ENCODE measurements around the gene MYLK. TPM values are rescaled to one million over a fixed set of nuclear protein-coding genes. Genes with fewer than 3 reads are reported as not detected.
"Not testable (repeated sequence)": the region's sequence is repeated elsewhere in the genome, so short reads cannot be mapped to it uniquely, and the experiment has no call there.

MYLK gene
- total and polyA plus RNA-seq, 11 donors: 3.2 to 20.7 (median 12.4) TPM

- intact Hi-C loops (cut with DNase I): loop anchor here in 3 of 10 donors (1.0 to 2.0 kb wide), 3 partner anchors 66 to 67 kb away; no protein-coding TSS in a partner anchor
- peaks cover 0 to 34% (median 19%) of the 10 kb centered on the region in 12 donors for H3K4me1 ChIP-seq
- peak; percentile 53 to 80 (median 72) for TF ChIP-seq CTCF (IDR thresholded peaks at IDR 0.05)
- ATAC-seq (peak; percentile 64 to 83 (median 74)), DNase-seq (peak; percentile 75 to 89 (median 84))
- WGBS, 4 donors: 14 to 23% (median 19%) methylated on average over 9 to 15 of the region's 15 CpGs
- H3K27ac ChIP-seq: peak overlapping the region in 8 of 12 donors; percentile 35 to 74 (median 48)
- H3K36me3 ChIP-seq, H3K4me3 ChIP-seq, H3K27me3 ChIP-seq, H3K9me3 ChIP-seq: not testable (repeated sequence)
Measured at GRCh38 chr3:123719061-123719756, 164.9 kb downstream of the MYLK start.

GRCh38 chr3:123718108-123718507 is 166.0 kb downstream of the MYLK start:
- DNase-seq (no peak), ATAC-seq (no peak)
- peaks cover 0 to 24% (median 15%) of the 10 kb centered on the region in 12 donors for H3K4me1 ChIP-seq
- 85 to 92% (median 89%) methylated on average over 4 to 5 of the region's 5 CpGs for WGBS, 4 donors
- TF ChIP-seq CTCF (IDR thresholded peaks at IDR 0.05): no peak
- no peak for TF ChIP-seq POLR2A (IDR thresholded peaks at IDR 0.05)
- no peak overlapping the region for H3K27ac ChIP-seq
- no peaks in the 10 kb centered on the region for H3K9me3 ChIP-seq
- no peaks in the 10 kb centered on the region for H3K27me3 ChIP-seq
- no peaks in the 10 kb centered on the region for H3K36me3 ChIP-seq
- intact Hi-C loops (cut with DNase I): loop anchor here in 1 of 10 donors (2.0 kb wide), 1 partner anchor 65 kb away; no protein-coding TSS in a partner anchor
- no peak overlapping the region for H3K4me3 ChIP-seq

- intact Hi-C loops (cut with DNase I): loop anchor here in 1 of 10 donors (2.0 kb wide), 1 partner anchor 65 kb away; no protein-coding TSS in a partner anchor
- ATAC-seq, H3K36me3 ChIP-seq, H3K9me3 ChIP-seq, H3K27me3 ChIP-seq, DNase-seq, H3K27ac ChIP-seq, H3K4me3 ChIP-seq: not testable (repeated sequence)
- WGBS, 4 donors: 57 to 73% (median 67%) methylated on average over 2 of the region's 2 CpGs
- peaks cover 0 to 26% (median 14%) of the 10 kb centered on the region in 12 donors for H3K4me1 ChIP-seq
Measured at GRCh38 chr3:123717451-123717850, 166.7 kb downstream of the MYLK start.

GRCh38 chr3:123716411-123716810 is 167.7 kb downstream of the MYLK start:
- intact Hi-C loops (cut with DNase I): loop anchor here in 1 of 10 donors (2.0 kb wide), 1 partner anchor 64 kb away; no protein-coding TSS in a partner anchor
- peaks cover 0 to 35% (median 19%) of the 10 kb centered on the region in 12 donors for H3K4me1 ChIP-seq
- no peaks in the 10 kb centered on the region for H3K9me3 ChIP-seq
- ATAC-seq: no peak
- H3K36me3 ChIP-seq: no peaks in the 10 kb centered on the region
- DNase-seq: no peak
- 85 to 94% (median 89%) methylated on average over 4 of the region's 4 CpGs for WGBS, 4 donors
- H3K27me3 ChIP-seq: no peaks in the 10 kb centered on the region
- no peak overlapping the region for H3K27ac ChIP-seq
- TF ChIP-seq POLR2A (IDR thresholded peaks at IDR 0.05) (no peak), CTCF (IDR thresholded peaks at IDR 0.05) (no peak)
- no peak overlapping the region for H3K4me3 ChIP-seq
